Mesodermal cell (in vitro differentiated cells): ENCODE measurements around the gene SEMA3C.

Source experiments
- H3K27ac ChIP-seq: 2 replicates; pipeline ENCODE4 v1.7.0; 2013; ENCODE audit warnings: mild to moderate bottlenecking, low read depth, low read length, moderate library complexity; ENCODE audit not compliant: severe bottlenecking
- H3K36me3 ChIP-seq: 2 replicates; pipeline ENCODE4 v1.7.1; 2013; ENCODE audit warnings: mild to moderate bottlenecking, low read length, moderate library complexity; ENCODE audit not compliant: control insufficient read depth, insufficient read depth
- H3K4me1 ChIP-seq: one replicate; pipeline ENCODE4 v1.7.1; 2013; ENCODE audit warnings: mild to moderate bottlenecking, low read length; ENCODE audit not compliant: insufficient read depth, control insufficient read depth, poor library complexity, severe bottlenecking
- H3K4me3 ChIP-seq: 2 replicates; pipeline ENCODE4 v1.7.0; 2013; ENCODE audit warnings: low read length, control low read depth, mild to moderate bottlenecking; ENCODE audit not compliant: insufficient read depth, poor library complexity, severe bottlenecking; ENCODE audit errors: extremely low read depth
- H3K9me3 ChIP-seq: 2 replicates; pipeline ENCODE4 v1.7.1; 2013; ENCODE audit warnings: mild to moderate bottlenecking, low read length, moderate library complexity; ENCODE audit not compliant: control insufficient read depth
- WGBS, 2 experiments: methylation state at CpG; one replicate each; pipeline ENCODE4 v1.1.5; 2013; ENCODE audit warnings: missing lambda C conversion rate in 2 of 2; ENCODE audit not compliant: insufficient coverage in 2 of 2; 5-methylcytosine and 5-hydroxymethylcytosine counted together

SEMA3C gene

GRCh38 chr7:80779456-80779855 is 139.4 kb downstream of the SEMA3C start:
- H3K4me1 ChIP-seq = no peaks in the 10 kb centered on the region
- H3K9me3 ChIP-seq = no peaks in the 10 kb centered on the region
- H3K36me3 ChIP-seq = no peaks in the 10 kb centered on the region
- H3K27ac ChIP-seq = no peak overlapping the region
- 79 to 90% methylated on average over 1 to 2 of the region's 2 CpGs for WGBS, 2 experiments
- H3K4me3 ChIP-seq = no peak overlapping the region

- Histone ChIP-seq H3K4me3 (no peak overlapping the region), H3K36me3 (no peaks in the 10 kb centered on the region), H3K27ac (no peak overlapping the region), H3K9me3 (no peaks in the 10 kb centered on the region), H3K4me1 (peaks cover 10% of the 10 kb centered on the region)
- WGBS, 2 experiments = 88 to 100% methylated on average over 1 to 2 of the region's 3 CpGs
Measured at GRCh38 chr7:80775897-80776296, 143.0 kb downstream of the SEMA3C start.

- no peaks in the 10 kb centered on the region for H3K9me3 ChIP-seq
Measured at GRCh38 chr7:80775482-80775881, 143.4 kb downstream of the SEMA3C start.

GRCh38 chr7:80774843-80775242 is 144.0 kb downstream of the SEMA3C start:
- H3K36me3 ChIP-seq = no peaks in the 10 kb centered on the region
- no peak overlapping the region for H3K27ac ChIP-seq
- no CpG with 5 or more reads among the region's 1 CpG for WGBS, 2 experiments
- H3K4me3 ChIP-seq = no peak overlapping the region
- peaks cover 10% of the 10 kb centered on the region for H3K4me1 ChIP-seq
- H3K9me3 ChIP-seq = no peaks in the 10 kb centered on the region

More at GRCh38 chr7:80775482-80775881, 143.4 kb downstream of the SEMA3C start:
- H3K4me1 ChIP-seq = peaks cover 10% of the 10 kb centered on the region
- H3K36me3 ChIP-seq = no peaks in the 10 kb centered on the region
- no peak overlapping the region for H3K27ac ChIP-seq
- no peak overlapping the region for H3K4me3 ChIP-seq

GRCh38 chr7:80773787-80774508 is 144.9 kb downstream of the SEMA3C start:
- Histone ChIP-seq H3K4me3 (no peak overlapping the region), H3K27ac (no peak overlapping the region), H3K36me3 (no peaks in the 10 kb centered on the region), H3K4me1 (peaks cover 10% of the 10 kb centered on the region), H3K9me3 (no peaks in the 10 kb centered on the region)
- WGBS, 2 experiments = 86% methylated on average over 1 of the region's 1 CpG; no CpG with 5 or more reads in 1 of the 2 experiments

- peaks cover 10% of the 10 kb centered on the region for H3K4me1 ChIP-seq
- no peak overlapping the region for H3K4me3 ChIP-seq
- WGBS, 2 experiments = no CpG with 5 or more reads among the region's 2 CpGs
- H3K9me3 ChIP-seq = no peaks in the 10 kb centered on the region
- H3K36me3 ChIP-seq = peaks cover 3% of the 10 kb centered on the region
- no peak overlapping the region for H3K27ac ChIP-seq
Measured at GRCh38 chr7:80772347-80772993, 146.4 kb downstream of the SEMA3C start.

GRCh38 chr7:80771523-80771922 is 147.3 kb downstream of the SEMA3C start:
- 80 to 82% methylated on average over 1 to 2 of the region's 4 CpGs for WGBS, 2 experiments
- no peak overlapping the region for H3K4me3 ChIP-seq
- no peak overlapping the region for H3K27ac ChIP-seq

GRCh38 chr7:80770675-80771081 is 148.2 kb downstream of the SEMA3C start:
- Histone ChIP-seq H3K4me3 (no peak overlapping the region), H3K27ac (no peak overlapping the region), H3K4me1 (peaks cover 10% of the 10 kb centered on the region), H3K36me3 (peaks cover 6% of the 10 kb centered on the region), H3K9me3 (no peaks in the 10 kb centered on the region)
- 89 to 93% methylated on average over 1 to 2 of the region's 2 CpGs for WGBS, 2 experiments

More at GRCh38 chr7:80771523-80771922, 147.3 kb downstream of the SEMA3C start:
- Histone ChIP-seq H3K4me1 (peaks cover 10% of the 10 kb centered on the region), H3K36me3 (peaks cover 6% of the 10 kb centered on the region), H3K9me3 (no peaks in the 10 kb centered on the region)

- H3K4me1 ChIP-seq = peaks cover 10% of the 10 kb centered on the region
- peaks cover 6% of the 10 kb centered on the region for H3K36me3 ChIP-seq
- WGBS, 2 experiments = no CpG with 5 or more reads among the region's 1 CpG
- H3K9me3 ChIP-seq = no peaks in the 10 kb centered on the region
- H3K4me3 ChIP-seq = no peak overlapping the region
- no peak overlapping the region for H3K27ac ChIP-seq
Measured at GRCh38 chr7:80770061-80770460, 148.8 kb downstream of the SEMA3C start.

GRCh38 chr7:80768756-80769155 is 150.1 kb downstream of the SEMA3C start:
- WGBS, 2 experiments = no CpG with 5 or more reads among the region's 1 CpG

GRCh38 chr7:80767654-80768053 is 151.2 kb downstream of the SEMA3C start:
- Histone ChIP-seq H3K36me3 (peaks cover 6% of the 10 kb centered on the region), H3K9me3 (no peaks in the 10 kb centered on the region), H3K4me3 (no peak overlapping the region), H3K27ac (no peak overlapping the region), H3K4me1 (peaks cover 13% of the 10 kb centered on the region)
- WGBS, 2 experiments = no CpG with 5 or more reads among the region's 1 CpG

More at GRCh38 chr7:80768756-80769155, 150.1 kb downstream of the SEMA3C start:
- H3K9me3 ChIP-seq = no peaks in the 10 kb centered on the region
- H3K36me3 ChIP-seq = peaks cover 6% of the 10 kb centered on the region
- H3K27ac ChIP-seq = no peak overlapping the region
- peaks cover 13% of the 10 kb centered on the region for H3K4me1 ChIP-seq
- H3K4me3 ChIP-seq = no peak overlapping the region
